ENCODE results near the gene IFFO2. TPM values are rescaled to one million over a fixed set of nuclear protein-coding genes. Genes with fewer than 3 reads are reported as not detected.

The IFFO2 gene
- total RNA-seq, 2 donors from 2014 or later, result 13.6 to 20.4 TPM

DNA sequence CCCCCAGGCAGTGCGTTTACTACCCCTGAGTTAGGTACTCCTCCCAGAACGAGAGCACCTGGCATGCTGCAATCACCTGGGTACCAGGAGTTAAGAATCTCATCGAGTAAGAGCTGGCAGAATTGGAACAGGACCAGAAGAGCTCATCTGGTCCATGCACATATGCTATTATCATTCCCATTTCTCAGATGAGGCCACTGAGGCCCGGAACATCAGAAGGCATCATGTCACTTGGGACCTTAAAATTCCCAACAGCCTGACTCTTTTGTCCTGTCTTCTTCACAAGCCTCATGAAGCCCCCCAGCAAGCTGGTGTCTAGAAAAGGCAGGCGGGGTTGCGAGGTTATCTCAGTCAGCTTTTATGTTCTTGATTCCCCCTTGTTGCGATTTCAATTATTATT, 13.9 kb upstream of the IFFO2 start:
- TF ChIP-seq POLR2A (IDR thresholded peaks at IDR 0.05) (no peak), CTCF (IDR thresholded peaks at IDR 0.05) (no peak), POLR2AphosphoS5 (IDR thresholded peaks at IDR 0.05) (no peak)
- peaks cover 4% of the 10 kb centered on the region for H3K4me1 ChIP-seq (replicated peaks)
- H3K27me3 ChIP-seq (replicated peaks; ENCODE audit: insufficient read depth), result no peaks in the 10 kb centered on the region
- no peak overlapping the region for H3K27ac ChIP-seq
- no peaks in the 10 kb centered on the region for H3K36me3 ChIP-seq
- intact Hi-C loops (cut with DNase I), result no loop called here
- H3K4me3 ChIP-seq, result no peak overlapping the region
- WGBS, result 70% methylated on average over 7 of the region's 7 CpGs
- DNase-seq (ENCODE audit: low spot score), result no peak
- H3K9me3 ChIP-seq, result no peaks in the 10 kb centered on the region

DNA sequence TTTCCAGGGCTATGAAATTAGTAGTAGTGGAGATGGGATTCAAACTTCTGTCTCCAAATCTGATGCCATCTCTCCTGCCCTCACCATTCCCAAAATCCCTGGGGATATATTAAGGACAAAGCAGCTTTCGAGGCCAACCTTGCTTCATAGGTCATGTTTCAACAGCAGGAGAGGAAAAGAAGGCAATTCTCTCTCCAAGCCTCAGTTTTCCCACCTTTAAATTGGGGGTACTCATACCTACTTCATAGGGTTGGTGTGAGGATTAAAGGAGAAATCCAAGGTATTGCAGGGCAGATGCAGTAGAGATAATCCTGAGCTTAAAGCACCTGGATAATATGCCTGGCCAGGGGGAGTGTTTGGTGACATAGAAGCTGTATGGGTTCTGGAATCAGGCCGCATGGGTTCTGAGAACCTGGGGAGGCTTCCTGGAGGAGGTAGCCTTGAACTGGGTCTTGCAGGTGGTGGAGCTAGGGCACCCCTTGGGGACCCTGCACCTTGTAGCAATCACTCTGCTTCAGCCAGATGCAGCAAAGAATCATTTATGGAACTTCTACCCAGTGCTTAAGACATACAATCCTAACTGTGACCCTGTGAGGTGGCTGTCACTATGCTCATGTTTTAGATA, 10.7 kb upstream of the IFFO2 start:
- 97% methylated on average over 2 of the region's 2 CpGs for WGBS
- no peaks in the 10 kb centered on the region for H3K9me3 ChIP-seq
- no peak for TF ChIP-seq POLR2A (IDR thresholded peaks at IDR 0.05)
- TF ChIP-seq POLR2AphosphoS5 (IDR thresholded peaks at IDR 0.05), result no peak
- no peak for TF ChIP-seq CTCF (IDR thresholded peaks at IDR 0.05)
- H3K27ac ChIP-seq, result no peak overlapping the region
- no peak for DNase-seq (ENCODE audit: low spot score)
- intact Hi-C loops (cut with DNase I), result no loop called here
- no peak overlapping the region for H3K4me3 ChIP-seq
- H3K36me3 ChIP-seq, result no peaks in the 10 kb centered on the region
- H3K4me1 ChIP-seq (replicated peaks), result no peaks in the 10 kb centered on the region
- H3K27me3 ChIP-seq (replicated peaks; ENCODE audit: insufficient read depth), result no peaks in the 10 kb centered on the region

GRCh38 chr1:18965206-18966173, 9.0 kb upstream of the IFFO2 start:
- no peaks in the 10 kb centered on the region for H3K4me1 ChIP-seq (replicated peaks)
- intact Hi-C loops (cut with DNase I), result no loop called here
- no peak for DNase-seq (ENCODE audit: low spot score)
- no peaks in the 10 kb centered on the region for H3K36me3 ChIP-seq
- no peaks in the 10 kb centered on the region for H3K27me3 ChIP-seq (replicated peaks; ENCODE audit: insufficient read depth)
- no peak overlapping the region for H3K4me3 ChIP-seq
- H3K9me3 ChIP-seq, result no peaks in the 10 kb centered on the region
- no peak overlapping the region for H3K27ac ChIP-seq
- no peak for TF ChIP-seq POLR2A (IDR thresholded peaks at IDR 0.05)
- no peak for TF ChIP-seq POLR2AphosphoS5 (IDR thresholded peaks at IDR 0.05)
- no peak for TF ChIP-seq CTCF (IDR thresholded peaks at IDR 0.05)
- 75% methylated on average over 17 of the region's 17 CpGs for WGBS

- no peak overlapping the region for H3K4me3 ChIP-seq
- TF ChIP-seq POLR2AphosphoS5 (IDR thresholded peaks at IDR 0.05) (no peak), POLR2A (IDR thresholded peaks at IDR 0.05) (no peak), CTCF (IDR thresholded peaks at IDR 0.05) (no peak)
- no peaks in the 10 kb centered on the region for H3K4me1 ChIP-seq (replicated peaks)
- DNase-seq (ENCODE audit: low spot score), result no peak
- no peaks in the 10 kb centered on the region for H3K36me3 ChIP-seq
- H3K27ac ChIP-seq, result no peak overlapping the region
- intact Hi-C loops (cut with DNase I), result loop anchor here (5.0 kb wide), 1 partner anchor 48 kb away; no protein-coding TSS in a partner anchor
- no peaks in the 10 kb centered on the region for H3K9me3 ChIP-seq
- H3K27me3 ChIP-seq (replicated peaks; ENCODE audit: insufficient read depth), result no peaks in the 10 kb centered on the region
- WGBS, result 81% methylated on average over 4 of the region's 4 CpGs
Observed at GRCh38 chr1:18963968-18964367, 7.5 kb upstream of the IFFO2 start.

All from prostate gland (tissue), 2 donors.